NAMALWA (cell line): ENCODE results near the gene RNF123.
A peak's percentile ranks its signal among the peaks of the same experiment; 100 is the strongest.
"Not testable (repeated sequence)": the region's sequence is repeated elsewhere in the genome, so short reads cannot be mapped to it uniquely, and the experiment has no call there.

Experiments used
- DNase-seq: peaks from one replicate; pipeline ENCODE4 v3.0.0-alpha.2; 2015; ENCODE audit warnings: low spot score

Gene RNF123

DNA sequence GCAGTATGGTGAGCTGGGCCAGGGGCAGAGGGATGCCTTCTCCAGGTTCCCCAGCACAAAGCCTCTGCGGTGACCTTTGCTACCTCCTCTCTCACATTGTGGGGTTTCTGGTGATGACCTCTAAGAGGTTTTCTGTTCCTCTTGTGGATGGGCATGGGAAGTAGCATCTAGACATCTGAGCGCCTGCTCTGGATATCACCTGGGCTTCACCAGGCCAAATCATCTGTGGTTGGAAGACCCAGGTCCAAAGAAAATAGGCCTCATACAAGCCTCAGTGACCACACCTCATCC, 8.2 kb upstream of the RNF123 start:
- no peak for DNase-seq

- no peak for DNase-seq
Measured at GRCh38 chr3:49681543-49681942, 7.8 kb upstream of the RNF123 start.

DNA sequence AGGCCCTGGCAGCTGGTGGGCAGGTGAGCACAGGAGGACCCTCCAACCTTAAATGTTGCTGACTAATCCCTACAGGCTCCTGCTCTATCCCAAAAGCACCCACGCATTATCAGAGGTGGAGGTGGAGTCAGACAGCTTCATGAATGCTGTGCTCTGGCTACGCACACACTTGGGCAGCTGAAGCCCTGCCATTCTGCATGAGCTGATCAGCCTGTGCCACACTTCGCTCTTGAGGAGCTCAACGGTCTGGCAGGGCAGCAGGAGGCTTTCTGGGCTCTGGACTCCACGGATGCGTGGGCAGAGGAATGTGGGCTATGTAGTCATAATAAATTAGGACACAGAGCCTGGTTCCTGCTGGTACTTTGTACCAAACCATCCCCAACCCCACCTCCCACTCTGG, 6.2 kb upstream of the RNF123 start:
- no peak for DNase-seq

- not testable (repeated sequence) for DNase-seq
Measured at GRCh38 chr3:49684453-49684852, 4.9 kb upstream of the RNF123 start.

DNA sequence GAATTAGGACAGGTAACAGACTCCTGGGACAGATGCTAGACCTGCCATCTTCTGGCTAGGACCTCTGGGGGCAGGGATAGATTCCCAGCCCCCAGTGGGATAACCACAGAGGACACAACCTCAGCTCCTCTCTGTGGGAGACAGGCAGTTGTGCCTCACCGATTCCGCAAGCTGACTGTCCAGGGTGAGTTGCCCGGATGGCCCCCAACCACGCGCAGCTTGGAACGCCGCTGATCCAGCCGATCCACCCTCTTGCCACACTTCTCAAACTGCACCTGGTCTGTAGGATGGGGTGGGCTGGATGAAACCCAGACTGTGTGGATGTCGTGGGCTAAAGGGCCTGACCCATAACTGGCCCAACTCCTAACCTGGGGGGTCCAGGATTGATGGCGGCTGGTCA, 4.3 kb upstream of the RNF123 start:
- not testable (repeated sequence) for DNase-seq

DNA sequence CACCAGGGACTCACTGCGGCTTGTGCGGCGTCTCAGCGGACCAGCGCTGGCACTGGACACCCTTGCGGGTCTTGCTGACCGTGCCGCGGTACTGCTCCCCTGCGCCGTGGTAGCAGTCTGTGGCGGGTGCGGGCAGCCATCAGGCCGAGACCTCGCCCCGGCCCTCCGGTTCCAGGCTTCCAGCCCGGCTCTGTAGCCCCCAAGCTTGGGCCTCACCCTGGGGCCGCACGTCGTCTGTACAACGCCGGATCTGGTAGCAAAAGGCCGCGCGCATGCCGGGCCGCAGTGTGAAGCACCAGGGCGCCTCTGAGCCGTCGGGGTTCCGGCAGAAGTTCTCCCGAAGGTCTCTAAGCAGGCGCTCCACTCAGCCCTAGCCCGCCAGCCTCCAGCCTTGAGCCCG, 3.5 kb upstream of the RNF123 start:
- DNase-seq: not testable (repeated sequence)

- not testable (repeated sequence) for DNase-seq
Measured at GRCh38 chr3:49686346-49686745, 3.0 kb upstream of the RNF123 start.

- DNase-seq: not testable (repeated sequence)
Measured at GRCh38 chr3:49686769-49687423, 2.5 kb upstream of the RNF123 start.

DNA sequence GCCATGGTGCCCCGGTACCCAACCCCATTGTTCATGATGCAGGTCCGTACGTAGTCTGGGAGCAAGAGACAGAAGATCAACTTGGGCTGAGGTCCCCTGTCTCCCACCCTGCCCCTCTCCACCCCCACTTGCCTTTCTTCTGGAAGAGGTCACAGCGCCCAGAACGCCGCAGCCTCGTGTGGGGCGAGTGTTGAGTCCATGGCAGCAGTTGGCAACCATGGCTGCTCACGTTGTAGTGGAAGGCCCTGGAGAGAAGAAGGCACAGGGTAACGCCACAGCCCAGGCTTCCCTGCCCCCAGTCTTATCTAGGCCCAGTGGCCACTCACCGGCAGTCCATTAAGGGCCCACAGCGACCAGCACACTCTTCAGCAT, 1.9 kb upstream of the RNF123 start:
- not testable (repeated sequence) for DNase-seq

DNA sequence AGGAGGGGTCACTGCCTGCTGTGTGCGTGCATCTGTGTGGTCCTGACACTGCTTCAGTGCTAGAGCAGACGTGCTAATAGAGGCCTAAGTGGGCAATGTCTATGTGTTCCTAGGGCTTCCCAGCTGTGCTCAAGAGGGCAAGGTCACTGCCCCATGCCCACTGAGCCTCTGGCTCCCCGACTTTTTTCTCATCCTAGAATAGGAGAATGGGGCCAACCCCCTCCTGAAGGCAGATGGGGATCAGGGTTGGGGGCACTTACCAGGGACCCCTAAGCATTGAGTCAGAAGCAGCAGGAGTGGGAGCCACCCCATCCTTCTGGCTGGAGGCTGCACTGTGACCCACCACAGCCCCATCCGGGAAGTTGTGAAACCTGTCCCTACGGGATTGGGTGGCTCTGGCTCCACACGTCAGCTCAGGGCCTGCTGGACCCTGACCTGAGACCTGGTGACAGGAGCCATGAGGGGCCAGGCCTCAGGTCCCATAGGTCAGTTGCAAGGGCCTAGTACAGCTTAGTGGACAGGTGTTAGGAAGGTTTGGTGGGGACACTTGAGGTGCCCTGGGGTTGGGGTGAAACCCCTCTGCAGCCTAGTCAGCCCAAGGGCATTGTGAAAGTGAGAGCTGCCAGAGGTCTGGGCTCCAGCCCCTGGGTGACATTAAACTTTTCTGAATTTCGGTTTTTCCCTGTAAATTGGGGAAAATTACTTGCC, 865 bp upstream of the RNF123 start:
- DNase-seq: peak; percentile 24

GRCh38 chr3:49689908-49690624, 709 bp downstream of the RNF123 start:
- not testable (repeated sequence) for DNase-seq

DNA sequence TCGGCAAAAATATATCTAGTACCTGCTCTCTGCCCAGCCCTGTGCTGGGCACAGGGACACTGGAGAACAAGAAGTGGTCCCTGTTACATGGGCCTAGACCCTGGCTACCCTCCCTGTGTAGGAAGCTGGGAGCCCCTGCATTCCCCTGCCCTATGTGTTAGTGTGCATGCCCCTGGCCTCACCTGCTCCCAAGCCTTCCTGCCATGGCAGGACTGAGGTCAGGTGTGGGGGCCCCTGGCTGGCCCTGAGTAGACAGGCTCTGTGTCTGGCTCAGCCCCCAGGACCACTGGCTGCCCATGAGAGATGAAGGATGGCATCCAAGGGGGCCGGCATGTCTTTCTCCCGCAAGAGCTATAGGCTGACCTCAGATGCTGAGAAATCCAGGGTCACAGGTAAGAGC, 1.5 kb downstream of the RNF123 start:
- DNase-seq: not testable (repeated sequence)

DNA sequence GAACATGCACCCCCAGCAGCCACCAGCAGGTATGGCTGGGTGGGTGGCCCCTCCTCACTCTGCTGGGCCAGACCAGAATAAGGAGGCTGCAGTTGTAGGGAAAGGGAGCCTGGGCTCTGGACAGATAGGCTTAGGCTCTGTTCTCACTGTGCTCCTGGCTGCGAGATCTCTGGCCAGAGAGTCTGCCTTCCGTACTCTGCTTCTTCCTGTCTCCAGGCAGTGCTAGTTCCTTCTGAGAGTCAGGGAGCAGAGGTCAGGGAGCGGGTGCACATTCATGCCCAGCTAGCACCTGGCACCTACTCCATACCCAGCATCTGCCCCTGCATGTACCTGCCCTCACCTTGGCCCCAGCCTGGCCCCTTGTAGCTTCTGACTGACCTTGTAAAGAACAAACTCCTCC, 2.1 kb downstream of the RNF123 start:
- not testable (repeated sequence) for DNase-seq

- DNase-seq: not testable (repeated sequence)
Measured at GRCh38 chr3:49694409-49695070, 5.2 kb downstream of the RNF123 start.

DNA sequence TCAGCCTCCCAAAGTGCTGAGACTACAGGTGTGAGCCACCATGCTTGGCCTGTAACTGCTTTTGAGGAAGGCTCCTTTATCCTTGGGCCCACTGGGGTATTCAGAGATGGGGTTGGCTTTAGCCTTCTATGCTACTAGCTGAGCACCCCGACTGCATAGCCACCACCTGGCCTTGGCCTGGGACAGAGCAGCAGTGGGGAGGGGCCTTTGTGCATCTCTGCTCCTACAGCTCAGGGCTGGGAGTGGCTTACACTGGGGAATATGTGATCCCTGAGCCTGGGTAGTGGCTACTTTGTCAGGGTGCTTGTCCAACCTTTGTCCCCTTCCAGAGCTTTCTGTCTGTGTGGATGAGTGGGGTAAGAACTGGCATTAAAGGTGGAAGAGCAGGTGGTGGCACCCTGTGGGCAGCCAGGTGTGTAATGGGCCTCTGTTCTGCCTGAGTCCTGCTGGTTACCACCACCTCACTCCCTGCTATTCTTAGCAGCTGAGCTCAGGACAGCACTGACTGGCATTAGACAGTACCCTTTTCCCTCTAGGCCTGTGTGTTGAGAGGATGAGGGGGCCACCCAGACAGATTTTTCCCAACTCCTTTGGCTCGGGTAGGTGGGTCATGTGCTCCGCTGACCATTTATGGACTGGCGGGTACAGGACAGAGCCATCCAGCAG, 6.1 kb downstream of the RNF123 start:
- DNase-seq: not testable (repeated sequence)

DNA sequence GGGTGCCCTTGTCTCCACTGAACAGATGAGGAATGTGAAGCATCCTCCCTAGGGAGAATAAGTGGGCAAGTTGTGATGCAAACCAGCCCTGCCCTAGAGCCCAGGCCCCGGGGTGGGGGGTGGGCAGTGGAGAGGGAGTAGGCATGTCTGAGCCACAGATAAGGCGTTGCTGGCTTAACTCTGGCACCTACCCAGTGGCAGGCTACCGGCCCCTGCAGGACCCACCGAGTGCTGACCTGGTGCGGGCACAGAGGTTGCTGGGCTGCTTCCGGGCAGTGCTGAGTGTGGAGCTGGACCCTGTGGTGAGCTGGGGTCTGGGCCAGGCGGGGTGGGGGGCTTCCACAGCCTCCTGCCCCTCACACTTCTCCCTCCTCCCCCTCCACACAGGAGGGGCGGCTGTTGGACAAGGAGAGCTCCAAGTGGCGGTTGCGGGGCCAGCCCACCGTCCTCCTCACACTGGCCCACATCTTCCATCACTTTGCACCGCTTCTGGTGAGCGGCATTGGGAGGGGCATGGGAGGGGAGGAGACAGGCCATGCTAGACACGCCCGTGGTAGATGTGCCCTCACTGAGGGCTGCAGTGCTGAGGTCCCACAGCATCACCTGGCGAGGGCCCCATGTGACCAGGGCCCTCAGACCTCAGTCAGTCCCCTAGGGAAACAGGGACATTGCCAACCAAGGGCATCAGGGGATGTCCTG, 10.1 kb downstream of the RNF123 start:
- DNase-seq: no peak

DNA sequence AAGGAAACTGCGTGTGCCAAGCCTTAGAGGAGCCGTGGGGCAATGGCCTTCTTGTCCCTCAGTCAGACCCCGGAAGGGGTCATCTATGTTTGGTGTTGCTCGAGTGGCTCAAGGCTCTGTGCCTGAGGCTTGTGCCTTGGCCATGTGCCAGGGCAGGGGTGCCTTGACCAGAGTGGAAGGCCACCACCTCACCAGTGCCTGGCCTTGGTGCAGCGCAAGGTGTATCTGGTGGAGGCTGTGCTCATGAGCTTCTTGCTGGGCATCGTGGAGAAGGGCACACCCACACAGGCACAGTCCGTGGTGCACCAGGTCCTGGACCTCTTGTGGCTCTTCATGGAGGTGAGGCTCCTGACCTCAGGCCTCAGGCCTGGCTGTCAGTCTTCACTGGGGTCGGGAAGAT, 10.7 kb downstream of the RNF123 start:
- DNase-seq: no peak

DNA sequence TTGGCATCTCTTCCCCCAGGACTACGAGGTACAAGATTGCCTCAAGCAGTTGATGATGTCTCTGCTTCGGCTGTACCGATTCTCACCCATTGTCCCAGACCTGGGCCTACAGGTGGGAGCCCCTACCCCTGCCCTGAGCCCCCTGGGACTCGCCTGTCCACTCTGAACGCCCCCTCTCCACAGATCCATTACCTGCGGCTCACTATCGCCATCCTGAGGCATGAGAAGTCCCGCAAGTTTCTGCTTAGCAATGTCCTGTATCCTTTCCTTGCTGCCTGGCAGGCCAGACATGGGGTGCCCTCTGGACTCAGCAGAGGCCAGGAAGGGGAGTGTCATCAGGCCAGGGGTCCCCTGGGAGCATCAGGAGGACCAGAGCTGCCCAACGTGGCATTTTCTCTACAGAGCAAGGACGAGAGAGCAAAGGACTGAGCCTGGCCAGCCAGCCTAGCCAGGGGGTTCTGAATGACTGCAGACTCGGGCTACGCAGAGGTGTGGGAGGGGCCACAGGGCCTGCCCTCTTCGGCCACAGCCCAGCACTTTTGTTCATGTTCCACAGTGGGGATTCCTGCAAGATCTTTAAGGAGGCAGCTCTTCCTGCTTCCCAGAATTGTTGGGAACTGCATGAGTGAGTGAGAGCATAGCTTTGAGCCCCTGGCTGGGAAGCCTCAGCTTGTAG, 11.2 kb downstream of the RNF123 start:
- no peak for DNase-seq

DNA sequence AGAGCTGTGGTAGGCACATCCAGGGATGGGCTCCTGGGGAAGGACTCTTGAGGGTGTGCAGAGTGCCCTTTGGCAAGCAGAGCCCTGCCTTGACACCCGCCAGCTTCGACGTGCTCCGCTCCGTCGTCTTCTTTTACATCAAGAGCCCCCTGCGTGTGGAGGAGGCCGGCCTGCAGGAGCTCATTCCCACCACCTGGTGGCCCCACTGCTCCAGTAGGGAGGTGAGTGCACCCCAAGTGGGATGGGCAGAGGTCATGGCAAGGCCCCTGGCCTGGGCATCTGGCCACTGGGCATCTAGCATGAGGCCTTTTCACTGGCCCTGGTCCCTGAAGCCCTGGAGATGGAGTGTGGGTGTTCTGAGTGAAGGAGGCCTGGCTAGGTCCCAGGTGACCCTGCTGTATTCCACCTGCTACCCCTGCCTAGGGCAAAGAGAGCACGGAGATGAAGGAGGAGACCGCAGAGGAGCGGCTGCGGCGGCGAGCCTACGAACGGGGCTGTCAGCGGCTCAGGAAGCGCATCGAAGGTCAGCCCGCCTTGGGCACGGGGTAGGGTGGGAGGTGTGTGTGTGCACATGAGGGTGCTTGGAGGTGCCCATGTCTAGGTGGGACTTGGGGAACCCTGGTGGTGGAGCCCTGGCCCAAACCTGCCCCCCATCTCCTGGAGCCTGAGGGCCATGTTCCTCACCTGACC, 12.2 kb downstream of the RNF123 start:
- no peak for DNase-seq

DNA sequence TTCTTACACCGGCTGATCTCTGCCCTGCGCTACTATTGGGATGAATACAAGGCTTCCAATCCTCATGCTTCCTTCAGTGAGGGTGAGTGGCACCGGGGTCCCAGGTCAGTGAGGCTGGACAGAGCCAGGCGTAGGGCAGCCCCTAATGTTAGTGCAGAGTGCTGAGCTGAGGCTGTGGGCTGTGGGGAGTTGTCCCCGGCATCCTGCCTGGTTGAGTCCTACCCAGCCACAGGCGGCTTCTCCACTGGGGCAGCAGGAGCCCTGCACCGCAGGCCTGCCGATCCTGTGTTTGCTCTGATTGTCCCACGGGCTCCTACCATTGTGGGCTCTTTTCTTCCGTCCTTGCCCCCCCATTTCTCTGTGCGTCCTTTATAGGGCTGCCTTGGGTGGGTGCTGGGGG, 13.3 kb downstream of the RNF123 start:
- no peak for DNase-seq
